HG03558 (cell line): Measurements from ENCODE around the gene EDNRB.

ENCODE experiments used
- ATAC-seq: cut with Tn5 transposase; IDR thresholded peaks from one replicate; pipeline ENCODE4 v1.9.1; 2021; ENCODE audit warnings: moderate number of reproducible peaks; ENCODE audit not compliant: unreplicated experiment; ENCODE audit errors: extremely low read depth

Gene EDNRB

DNA sequence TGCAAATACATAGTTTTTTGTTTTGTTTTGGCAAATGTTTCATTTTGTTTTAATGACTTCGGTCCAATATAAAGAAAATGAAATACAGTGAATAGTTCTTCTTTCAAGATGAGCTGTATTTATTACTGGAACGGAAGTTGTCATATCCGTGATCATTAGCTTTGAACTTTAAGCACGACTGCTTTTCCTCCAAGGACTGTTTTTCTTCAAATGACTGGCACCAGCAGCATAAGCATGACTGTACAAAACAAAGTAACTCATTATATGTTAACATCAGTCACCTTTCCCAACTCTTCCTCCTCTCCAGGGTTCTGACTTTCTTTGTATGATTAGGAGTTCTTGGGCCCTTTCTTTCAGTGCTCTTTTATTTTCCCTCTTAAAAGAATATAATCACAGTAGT lies 20.5 kb downstream of the EDNRB start:
- peak; percentile 96 for ATAC-seq

DNA sequence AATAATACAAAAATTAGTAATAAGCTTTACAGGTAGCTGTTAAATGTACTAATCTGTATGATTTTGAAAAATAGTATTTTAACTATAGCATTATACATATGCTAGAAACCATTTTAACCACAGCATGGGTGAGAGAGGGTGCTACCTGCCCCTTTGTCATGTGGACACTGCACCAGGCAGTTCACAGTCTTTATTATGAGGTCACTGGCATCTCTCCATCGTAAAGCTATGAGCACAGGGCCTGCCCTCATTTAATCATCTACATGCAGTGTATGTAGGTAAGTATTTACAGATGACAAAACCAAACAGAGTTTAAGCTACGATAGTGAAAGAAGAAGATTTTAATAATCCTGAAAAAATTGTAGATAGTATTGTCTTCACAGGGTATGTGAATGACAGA lies 21.7 kb downstream of the EDNRB start:
- ATAC-seq: no peak

DNA sequence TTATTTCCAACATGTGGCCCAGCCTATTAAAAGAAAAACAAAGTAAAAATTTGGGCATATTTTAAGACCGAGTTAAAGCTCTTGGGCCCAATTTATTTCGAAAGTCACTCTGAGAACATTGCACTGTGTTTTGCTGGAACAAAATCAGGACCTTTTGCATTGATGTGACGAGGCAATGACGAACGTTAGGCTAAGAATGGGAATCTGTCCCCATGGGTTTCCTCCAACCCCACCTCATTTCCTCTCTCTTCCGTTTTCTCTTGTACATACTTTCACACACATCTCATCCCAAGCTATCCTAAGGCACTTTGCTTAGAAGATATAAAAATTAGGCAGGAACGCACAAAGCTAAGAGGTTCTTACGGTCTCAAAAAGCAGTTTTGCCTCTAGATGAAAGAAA lies 22.1 kb downstream of the EDNRB start:
- no peak for ATAC-seq

DNA sequence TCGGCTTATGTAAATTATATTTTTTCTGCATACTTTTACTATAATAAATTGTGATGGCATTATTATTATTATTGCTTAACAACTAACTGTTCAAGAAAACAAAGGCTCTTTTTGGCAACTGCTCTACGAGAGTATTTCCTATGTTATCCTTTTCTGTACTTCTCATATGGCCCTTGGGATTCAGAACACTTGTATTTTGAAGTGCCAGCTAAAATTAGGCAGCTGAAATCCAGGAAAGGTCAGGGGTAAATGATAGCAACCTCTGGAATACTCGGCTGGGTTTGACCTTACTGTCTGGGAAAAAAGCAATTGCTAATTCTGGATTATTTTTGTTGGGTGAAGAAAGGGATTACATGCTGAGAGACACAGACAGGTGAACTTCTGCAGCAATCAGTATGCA lies 23.9 kb downstream of the EDNRB start:
- ATAC-seq: no peak

DNA sequence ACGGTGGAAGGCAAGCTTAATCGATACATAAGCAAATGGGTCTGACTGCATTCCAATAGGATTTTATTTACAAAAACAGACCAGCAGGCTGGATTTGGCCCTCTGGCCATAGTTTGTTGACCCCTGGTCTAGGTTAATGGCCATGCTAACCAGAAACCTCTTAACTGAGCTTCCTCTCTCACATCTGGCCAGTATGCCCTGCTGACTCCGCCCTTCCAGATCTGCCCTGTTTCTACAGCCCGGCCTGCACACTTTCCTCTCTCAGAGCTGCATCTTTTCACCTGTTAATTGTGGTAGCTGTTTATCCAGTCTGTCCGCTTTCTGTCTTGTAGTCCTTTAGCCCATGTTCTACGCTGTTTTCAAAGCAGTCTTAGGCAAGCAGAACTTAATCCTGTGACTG lies 25.6 kb downstream of the EDNRB start:
- no peak for ATAC-seq

DNA sequence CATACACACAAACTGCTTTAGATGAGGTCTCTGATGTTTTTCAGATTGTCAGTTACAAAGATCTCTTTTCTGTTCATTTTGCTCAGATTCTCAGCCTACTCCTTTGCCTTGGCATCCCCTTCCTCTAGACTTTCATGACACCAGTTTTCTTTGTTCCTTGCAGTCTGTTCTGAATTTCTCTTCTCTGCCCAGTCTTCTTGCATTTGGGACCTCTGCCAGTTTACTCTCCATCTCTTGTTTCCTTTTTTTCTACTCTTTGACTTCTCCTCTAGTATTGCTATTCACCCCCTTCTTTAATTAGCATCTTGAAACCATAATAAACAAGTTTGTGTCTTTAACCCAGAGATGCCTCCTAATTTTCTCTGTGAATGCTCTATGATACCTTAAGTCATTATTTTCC lies 26.1 kb downstream of the EDNRB start:
- no peak for ATAC-seq

DNA sequence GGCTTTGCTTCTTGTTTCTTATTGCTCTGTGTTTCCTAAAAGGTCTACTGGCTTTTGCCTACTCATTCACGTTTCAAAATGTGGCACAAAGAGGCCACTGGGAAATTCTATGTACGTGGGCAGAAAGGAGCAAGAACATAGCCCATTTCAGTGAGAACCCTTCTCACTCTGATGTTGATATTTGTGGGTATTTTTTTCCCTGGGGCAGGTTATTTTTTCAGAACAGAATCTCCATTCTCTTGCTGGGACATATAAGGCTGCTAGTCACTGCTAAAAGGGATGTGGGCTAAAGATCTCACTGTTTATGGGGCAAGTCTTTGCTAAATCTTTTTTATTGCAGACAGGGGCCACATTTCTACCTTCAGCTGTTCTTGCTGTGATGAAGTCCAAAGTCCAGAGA lies 27.1 kb downstream of the EDNRB start:
- no peak for ATAC-seq

DNA sequence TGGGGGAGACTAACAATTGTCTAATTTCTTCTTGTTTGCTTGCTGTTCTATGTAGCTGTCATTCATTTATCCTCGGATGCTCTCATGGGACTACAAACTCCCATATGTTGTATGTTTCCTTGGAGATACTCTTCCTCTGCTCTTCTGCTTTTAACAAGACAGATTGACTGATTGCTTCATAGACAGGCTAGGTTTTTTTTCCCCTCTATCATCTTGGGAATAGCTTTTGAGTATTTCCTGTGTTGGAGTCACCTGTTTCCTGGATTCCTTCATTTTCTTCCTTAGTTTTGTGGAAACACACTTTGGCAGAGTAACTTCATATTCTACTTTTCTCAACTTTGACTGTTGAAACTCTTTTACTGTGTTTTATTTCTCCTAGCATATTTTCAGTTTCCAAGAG lies 27.6 kb downstream of the EDNRB start:
- ATAC-seq: no peak

DNA sequence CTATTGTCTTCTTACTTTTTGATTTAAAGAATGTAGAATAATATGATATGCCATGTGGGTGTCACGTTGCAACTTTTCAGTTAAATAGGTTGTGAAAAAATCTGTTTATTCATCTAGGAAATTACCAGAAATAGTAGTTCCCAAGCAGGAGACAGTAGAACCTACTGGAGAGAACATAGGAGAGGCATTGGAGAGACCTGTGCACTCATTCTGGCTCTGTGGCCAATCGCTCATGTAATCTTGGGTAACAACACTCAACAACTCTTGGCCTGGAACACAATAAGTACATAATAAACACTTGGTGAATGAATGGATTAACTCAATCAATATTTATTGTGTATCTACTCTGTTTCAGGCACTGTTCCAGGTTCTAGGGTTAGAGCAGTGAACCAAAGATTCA lies 35.3 kb downstream of the EDNRB start:
- no peak for ATAC-seq

DNA sequence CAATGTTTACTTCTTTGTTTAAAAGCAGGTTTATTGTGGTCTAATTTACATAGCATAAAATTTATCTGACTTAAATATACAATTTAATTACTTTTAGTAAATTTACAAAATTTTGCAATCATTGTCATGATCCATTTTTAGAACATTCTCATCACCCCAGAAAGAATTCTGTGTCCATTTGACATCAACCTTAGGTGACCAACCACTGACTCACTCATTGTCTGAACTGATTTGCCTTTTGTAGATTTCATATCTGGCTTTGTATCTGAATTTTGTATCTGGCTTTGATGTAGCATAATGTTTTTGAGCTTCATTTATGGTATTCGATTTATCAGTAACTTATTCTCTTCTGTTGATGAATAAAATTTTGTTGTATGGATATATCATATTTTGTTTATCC lies 40.4 kb downstream of the EDNRB start:
- ATAC-seq: no peak

DNA sequence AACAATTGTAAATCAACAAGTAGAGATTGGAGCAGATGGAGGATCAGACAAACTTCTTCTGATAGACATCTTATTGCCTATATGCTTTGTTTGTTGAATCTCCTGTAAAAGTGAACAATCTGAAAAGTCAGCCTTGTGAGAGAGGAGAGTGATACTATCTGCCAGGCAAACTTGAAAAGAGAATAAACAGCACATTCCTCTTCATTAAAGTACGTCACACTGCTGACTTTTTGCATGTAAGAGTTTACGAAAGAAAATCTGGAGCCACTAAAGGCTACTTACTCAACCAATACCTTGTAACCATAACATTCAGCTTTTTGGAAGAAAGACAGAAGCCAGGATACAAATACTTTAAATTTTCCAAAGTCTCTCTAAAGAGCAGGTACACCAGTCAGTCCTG lies 42.5 kb downstream of the EDNRB start:
- no peak for ATAC-seq

DNA sequence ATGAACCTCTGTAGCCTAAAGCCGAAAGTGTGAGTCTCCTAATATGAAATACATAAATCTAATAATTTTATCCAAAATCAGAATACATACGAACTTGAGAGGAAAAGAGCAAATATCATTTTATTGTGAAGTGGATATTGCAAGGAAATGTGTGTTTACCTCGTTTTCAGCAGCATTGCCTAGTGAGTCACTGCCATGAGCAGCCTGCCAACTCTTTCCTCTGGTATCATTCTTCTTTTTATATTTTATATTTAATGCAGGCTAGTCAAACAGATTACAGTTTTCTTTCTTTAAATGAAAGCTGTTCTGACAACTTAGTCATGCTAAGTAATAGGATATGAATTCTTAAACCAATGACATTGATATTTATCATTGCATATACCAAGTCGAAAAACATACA lies 44.2 kb downstream of the EDNRB start:
- ATAC-seq: no peak

DNA sequence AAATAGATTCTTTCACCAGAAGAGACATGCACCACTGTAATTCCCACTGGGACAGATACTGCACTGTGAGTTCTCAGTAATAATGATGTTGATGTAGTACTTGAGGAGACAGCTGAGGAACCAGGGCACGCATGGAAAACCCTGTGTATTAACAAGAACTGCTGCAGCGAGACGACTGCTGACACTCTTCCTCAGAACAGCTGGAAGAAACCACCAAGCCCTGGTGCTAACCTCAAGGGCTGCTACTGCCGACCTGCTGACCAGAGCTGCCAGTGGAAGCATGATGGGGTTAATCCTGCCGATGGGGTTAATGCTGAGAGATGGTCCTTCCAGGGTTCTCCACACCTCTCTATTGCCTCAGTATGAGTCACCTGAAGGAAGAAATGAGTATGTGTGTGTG lies 45.6 kb downstream of the EDNRB start:
- ATAC-seq: no peak

DNA sequence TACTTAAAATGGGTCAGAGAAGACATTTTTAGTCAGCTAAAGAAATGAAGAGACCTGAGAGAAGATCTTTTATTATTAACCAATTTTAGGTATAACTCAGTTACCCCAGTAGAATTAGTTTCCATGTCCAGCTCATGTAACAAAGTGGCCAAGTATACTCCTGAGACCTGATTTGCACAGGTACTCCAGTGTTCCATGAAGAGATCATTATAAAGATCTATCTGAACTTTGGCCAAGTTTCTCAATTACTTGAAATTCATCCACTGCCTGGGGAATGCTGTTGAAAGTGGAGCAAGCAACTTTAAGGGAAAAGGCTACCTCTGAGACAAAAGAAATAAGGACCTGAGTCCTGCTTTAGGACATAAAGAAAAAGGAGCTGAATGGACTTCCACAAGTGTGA lies 47.0 kb downstream of the EDNRB start:
- no peak for ATAC-seq

DNA sequence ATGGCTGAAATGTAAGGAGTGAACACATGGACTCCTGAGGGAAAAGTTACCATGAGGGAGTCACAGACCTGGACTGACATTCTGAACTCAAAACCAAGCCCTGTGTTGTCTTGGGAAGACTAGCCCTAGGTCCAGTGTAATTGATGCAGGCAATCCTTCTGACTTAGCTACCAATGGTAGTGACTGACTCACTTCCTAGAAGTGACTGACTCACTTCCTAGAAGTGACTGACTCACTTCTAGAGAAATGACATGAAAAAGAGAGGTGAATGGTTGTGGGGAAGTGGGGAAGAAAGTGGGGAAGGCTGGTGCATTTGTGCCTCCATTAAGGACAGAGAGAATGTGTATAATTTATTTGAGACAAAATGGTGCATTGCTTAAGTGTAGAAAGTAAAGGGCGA lies 49.9 kb downstream of the EDNRB start:
- ATAC-seq: no peak

DNA sequence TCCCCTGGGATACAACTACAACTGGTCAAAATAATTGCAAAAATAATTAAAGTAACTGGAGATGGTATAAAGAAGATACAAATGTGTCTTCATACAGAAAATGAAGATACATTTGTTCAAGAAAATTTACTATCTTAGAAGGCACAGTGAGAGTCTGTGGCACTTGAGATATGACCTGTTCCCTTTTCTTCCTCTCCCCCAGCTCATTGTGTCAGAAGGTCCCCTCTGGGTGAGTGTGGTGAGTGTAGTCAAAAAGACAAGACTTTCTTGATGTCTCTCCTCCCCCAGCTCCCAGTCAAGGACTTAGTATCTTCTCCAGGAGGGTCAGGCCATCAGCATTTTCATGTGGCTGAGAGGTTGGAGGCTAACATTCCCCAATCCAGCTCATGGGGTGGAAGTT lies 51.7 kb downstream of the EDNRB start:
- ATAC-seq: no peak

DNA sequence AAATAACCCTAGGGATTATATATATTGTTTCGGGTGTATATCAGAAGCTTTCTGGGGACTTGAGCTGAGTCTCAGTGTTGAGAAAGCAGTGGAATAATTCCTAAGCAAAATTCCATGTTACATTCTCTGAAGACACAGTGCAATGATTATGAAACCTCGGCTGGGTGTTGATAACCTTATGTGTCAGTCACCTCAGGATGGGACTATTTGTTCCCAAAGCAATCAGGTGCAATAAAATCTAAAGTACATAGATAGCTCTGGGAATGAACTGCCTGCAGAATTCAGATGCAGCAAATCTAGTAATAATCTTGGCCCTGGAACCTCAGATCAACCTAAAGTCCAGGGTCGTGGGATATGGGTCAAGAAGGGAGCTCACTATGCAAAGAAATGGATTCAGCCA lies 53.0 kb downstream of the EDNRB start:
- no peak for ATAC-seq

DNA sequence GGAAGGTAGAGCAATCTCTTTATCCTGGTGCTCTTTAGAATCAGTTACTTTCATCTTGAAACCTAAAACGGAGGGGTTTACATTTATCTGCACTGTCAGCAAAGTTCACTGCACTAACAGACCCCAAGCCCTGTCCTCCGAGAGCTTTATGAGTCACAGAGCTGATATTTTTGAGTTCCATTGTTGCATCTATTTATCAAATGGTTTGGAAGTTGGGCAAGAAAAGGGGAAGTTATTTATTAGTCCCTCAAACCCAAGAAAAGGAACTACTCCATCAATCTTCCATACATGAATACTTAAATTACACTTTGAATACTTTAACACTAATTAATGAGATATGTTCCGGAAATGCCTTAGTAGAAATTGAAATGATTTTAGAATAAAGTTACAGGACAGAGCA lies 55.5 kb downstream of the EDNRB start:
- ATAC-seq: no peak

DNA sequence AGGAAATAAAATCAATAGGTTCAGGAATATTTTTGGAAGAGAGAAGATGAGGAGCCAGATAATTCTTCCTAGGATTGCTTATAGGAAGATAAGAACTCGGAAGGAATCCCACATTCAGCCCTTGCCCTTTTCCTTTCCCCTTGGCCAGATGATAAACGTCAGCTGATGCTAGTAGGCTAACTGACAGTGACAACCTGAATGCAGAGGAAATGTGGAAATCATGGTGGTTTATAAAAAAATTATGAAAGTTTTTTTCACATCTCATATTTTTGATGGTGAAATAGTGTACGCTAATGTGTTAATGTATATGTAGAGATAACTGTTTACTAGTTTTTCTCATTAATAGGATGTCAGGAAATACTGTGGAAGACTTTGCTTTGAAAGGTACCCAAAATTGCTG lies 56.9 kb downstream of the EDNRB start:
- no peak for ATAC-seq

DNA sequence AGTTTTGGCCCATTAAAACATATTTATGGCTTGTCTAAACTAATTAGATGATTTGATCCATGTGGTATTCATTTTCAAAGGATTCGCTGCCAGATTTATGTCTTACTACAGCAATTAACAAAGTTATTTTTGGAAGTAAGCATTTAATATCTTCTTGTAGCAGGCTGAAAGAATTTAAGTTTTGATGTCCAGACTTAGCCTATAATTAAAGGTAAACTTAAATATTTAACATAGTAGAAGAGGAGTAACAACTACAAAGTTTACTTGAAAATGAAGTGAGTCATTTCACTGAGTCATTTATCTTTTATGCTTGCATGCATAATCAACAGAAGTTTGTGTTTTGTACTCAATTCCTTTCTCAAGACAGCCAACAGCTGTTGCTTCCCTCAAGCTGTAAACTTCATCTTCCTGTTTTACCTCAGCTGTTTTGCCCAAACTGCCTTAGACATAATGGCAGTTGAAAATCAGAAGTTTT lies 58.1 kb downstream of the EDNRB start:
- no peak for ATAC-seq

DNA sequence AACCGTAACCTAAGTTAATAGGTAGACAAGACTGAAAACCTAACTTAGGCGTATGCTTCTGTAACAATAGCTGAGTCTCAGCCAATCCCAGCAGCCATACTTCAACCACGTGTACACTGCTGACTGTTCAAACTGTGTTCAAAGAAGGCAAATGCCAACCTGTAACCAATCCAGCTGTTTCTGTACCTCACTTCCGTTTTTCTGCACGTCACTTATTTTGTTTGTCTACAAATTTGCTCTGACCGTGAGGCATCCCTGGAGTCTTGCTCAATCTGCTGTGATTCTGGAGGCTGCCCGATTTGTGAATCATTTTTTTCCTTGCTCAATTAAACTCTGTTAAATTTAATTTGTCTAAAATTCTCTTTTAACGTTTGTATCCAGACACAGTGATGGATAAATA lies 59.2 kb downstream of the EDNRB start:
- no peak for ATAC-seq

DNA sequence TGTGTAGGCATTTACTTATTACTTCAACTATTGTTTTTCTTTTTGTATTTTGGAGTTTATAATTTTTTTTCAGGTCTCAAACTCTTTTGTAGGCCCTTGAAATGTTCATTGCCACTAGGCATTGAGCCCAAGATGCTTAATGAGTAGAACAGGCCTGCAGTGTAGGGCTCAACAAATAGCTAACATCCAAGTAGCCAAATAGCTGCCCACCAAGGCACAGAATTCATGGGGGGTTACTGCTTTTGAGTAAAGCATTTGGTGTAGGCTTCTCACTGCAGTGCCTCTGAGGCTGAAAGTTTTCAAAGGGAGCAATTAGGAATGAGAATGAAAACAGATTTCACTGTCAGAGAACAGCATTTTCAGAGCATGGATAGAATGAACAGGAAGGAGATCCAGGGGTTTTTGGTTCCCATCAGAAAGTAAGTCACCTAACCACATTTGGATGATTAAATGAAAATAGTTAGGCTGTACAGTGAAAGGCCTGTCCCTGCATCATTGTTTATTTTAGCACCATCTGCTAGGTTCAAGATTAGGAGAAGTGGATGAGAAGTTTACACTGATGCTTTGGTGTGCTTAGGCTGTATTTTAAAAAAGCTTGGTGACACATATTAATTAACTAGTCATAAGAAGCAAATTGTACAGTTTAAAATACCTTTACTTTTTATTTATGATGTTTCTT lies 61.0 kb downstream of the EDNRB start:
- no peak for ATAC-seq

DNA sequence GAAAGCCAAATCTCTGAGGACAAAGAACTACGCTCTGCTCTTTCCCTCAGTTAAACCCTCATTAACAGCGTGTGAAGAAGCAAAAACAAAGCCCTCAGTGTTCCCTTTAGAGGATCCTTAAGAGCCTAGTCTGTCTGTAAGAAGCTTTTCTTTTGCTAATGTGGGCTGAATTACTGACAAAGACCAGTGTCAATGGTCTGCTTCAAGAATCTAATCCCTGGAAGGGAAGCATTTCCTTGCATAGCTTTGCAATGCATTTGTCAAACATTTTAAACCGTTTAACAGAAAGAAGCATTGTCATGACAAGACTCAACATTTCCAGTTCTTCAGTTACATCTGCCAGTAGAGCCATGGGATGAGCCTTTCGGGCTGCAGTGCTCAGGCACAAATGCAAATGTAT lies 64.9 kb downstream of the EDNRB start:
- no peak for ATAC-seq
